ENCODE results near the gene AUTS2. TPM values are rescaled to one million over a fixed set of nuclear protein-coding genes. Genes with fewer than 3 reads are reported as not detected.

The AUTS2 gene
- total and polyA plus RNA-seq, 2 donors (not counting 1 experiment from before 2014, with no cell fraction given), result 0.60 to 9.1 TPM

- TF ChIP-seq, protein P1, sequence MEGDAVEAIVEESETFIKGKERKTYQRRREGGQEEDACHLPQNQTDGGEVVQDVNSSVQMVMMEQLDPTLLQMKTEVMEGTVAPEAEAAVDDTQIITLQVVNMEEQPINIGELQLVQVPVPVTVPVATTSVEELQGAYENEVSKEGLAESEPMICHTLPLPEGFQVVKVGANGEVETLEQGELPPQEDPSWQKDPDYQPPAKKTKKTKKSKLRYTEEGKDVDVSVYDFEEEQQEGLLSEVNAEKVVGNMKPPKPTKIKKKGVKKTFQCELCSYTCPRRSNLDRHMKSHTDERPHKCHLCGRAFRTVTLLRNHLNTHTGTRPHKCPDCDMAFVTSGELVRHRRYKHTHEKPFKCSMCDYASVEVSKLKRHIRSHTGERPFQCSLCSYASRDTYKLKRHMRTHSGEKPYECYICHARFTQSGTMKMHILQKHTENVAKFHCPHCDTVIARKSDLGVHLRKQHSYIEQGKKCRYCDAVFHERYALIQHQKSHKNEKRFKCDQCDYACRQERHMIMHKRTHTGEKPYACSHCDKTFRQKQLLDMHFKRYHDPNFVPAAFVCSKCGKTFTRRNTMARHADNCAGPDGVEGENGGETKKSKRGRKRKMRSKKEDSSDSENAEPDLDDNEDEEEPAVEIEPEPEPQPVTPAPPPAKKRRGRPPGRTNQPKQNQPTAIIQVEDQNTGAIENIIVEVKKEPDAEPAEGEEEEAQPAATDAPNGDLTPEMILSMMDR (conservative IDR thresholded peaks at IDR 0.05 in 1 of 2, IDR thresholded peaks at IDR 0.05 in 1 of 2; ENCODE audit: low read depth in 1 of 2, low read length in 2 of 2), result no peak
- no peak for TF ChIP-seq EZH2 (IDR thresholded peaks at IDR 0.05; ENCODE audit: low read length, missing control alignments)
- Histone ChIP-seq H3K79me2 (ENCODE audit: control insufficient read depth, insufficient read depth, low read length) (no peaks in the 10 kb centered on the region), H3K27me3 (ENCODE audit: control insufficient read depth, insufficient read depth, low read length) (no peaks in the 10 kb centered on the region), H3K27ac (ENCODE audit: insufficient read depth, low read length) (no peak overlapping the region), H3K4me2 (ENCODE audit: extremely low read depth, insufficient read depth, low read length) (no peak overlapping the region), H2AFZ (ENCODE audit: low read length) (no peak overlapping the region), H3K9ac (ENCODE audit: insufficient read depth, low read length) (no peak overlapping the region), H3K36me3 (ENCODE audit: control insufficient read depth, insufficient read depth, low read length) (no peaks in the 10 kb centered on the region), H3K9me3 (ENCODE audit: control insufficient read depth, insufficient read depth, low read depth, low read length) (no peaks in the 10 kb centered on the region), H3K4me1 (ENCODE audit: control insufficient read depth, extremely low read depth, insufficient read depth, low read length) (no peaks in the 10 kb centered on the region), H4K20me1 (ENCODE audit: control insufficient read depth, extremely low read depth, insufficient read depth, low read length) (no peaks in the 10 kb centered on the region), H3K4me3 (replicated peaks in 1 of 4; ENCODE audit: control extremely low read depth in 1 of 4, insufficient read depth in 1 of 4, low read depth in 3 of 4, low read length in 4 of 4) (no peak overlapping the region)
- DNase-seq (ENCODE audit: low read depth in 2 of 2), result no peak
These were observed 592.0 kb downstream of the AUTS2 start for GRCh38 chr7:70190281-70190680.

GRCh38 chr7:70193514-70193913, 595.2 kb downstream of the AUTS2 start:
- no peaks in the 10 kb centered on the region for H4K20me1 ChIP-seq (ENCODE audit: control insufficient read depth, extremely low read depth, insufficient read depth, low read length)
- H3K9me3 ChIP-seq (ENCODE audit: control insufficient read depth, insufficient read depth, low read depth, low read length), result no peaks in the 10 kb centered on the region
- H3K27me3 ChIP-seq (ENCODE audit: control insufficient read depth, insufficient read depth, low read length), result no peaks in the 10 kb centered on the region
- H3K36me3 ChIP-seq (ENCODE audit: control insufficient read depth, insufficient read depth, low read length), result no peaks in the 10 kb centered on the region
- no peak overlapping the region for H3K4me2 ChIP-seq (ENCODE audit: extremely low read depth, insufficient read depth, low read length)
- TF ChIP-seq EZH2 (IDR thresholded peaks at IDR 0.05; ENCODE audit: low read length, missing control alignments), result no peak
- TF ChIP-seq, protein P1 (conservative IDR thresholded peaks at IDR 0.05 in 1 of 2, IDR thresholded peaks at IDR 0.05 in 1 of 2; ENCODE audit: low read depth in 1 of 2, low read length in 2 of 2), result peak; percentile 16 to 28
- H3K4me3 ChIP-seq (replicated peaks in 1 of 4; ENCODE audit: control extremely low read depth in 1 of 4, insufficient read depth in 1 of 4, low read depth in 3 of 4, low read length in 4 of 4), result no peak overlapping the region
- no peak overlapping the region for H3K27ac ChIP-seq (ENCODE audit: insufficient read depth, low read length)
- H2AFZ ChIP-seq (ENCODE audit: low read length), result no peak overlapping the region
- peak; percentile 38 to 47 for DNase-seq (ENCODE audit: low read depth in 2 of 2)
- H3K79me2 ChIP-seq (ENCODE audit: control insufficient read depth, insufficient read depth, low read length), result no peaks in the 10 kb centered on the region
- no peaks in the 10 kb centered on the region for H3K4me1 ChIP-seq (ENCODE audit: control insufficient read depth, extremely low read depth, insufficient read depth, low read length)
- H3K9ac ChIP-seq (ENCODE audit: insufficient read depth, low read length), result no peak overlapping the region

GRCh38 chr7:70208236-70209063, 610.2 kb downstream of the AUTS2 start:
- Histone ChIP-seq H3K4me3 (replicated peaks in 1 of 4; ENCODE audit: control extremely low read depth in 1 of 4, insufficient read depth in 1 of 4, low read depth in 3 of 4, low read length in 4 of 4) (no peak overlapping the region), H3K36me3 (ENCODE audit: control insufficient read depth, insufficient read depth, low read length) (no peaks in the 10 kb centered on the region), H3K79me2 (ENCODE audit: control insufficient read depth, insufficient read depth, low read length) (no peaks in the 10 kb centered on the region), H2AFZ (ENCODE audit: low read length) (no peak overlapping the region), H3K4me1 (ENCODE audit: control insufficient read depth, extremely low read depth, insufficient read depth, low read length) (no peaks in the 10 kb centered on the region), H3K9ac (ENCODE audit: insufficient read depth, low read length) (no peak overlapping the region), H3K27me3 (ENCODE audit: control insufficient read depth, insufficient read depth, low read length) (no peaks in the 10 kb centered on the region), H3K27ac (ENCODE audit: insufficient read depth, low read length) (no peak overlapping the region), H3K4me2 (ENCODE audit: extremely low read depth, insufficient read depth, low read length) (no peak overlapping the region), H4K20me1 (ENCODE audit: control insufficient read depth, extremely low read depth, insufficient read depth, low read length) (no peaks in the 10 kb centered on the region), H3K9me3 (ENCODE audit: control insufficient read depth, insufficient read depth, low read depth, low read length) (no peaks in the 10 kb centered on the region)
- TF ChIP-seq, protein P1 (conservative IDR thresholded peaks at IDR 0.05 in 1 of 2, IDR thresholded peaks at IDR 0.05 in 1 of 2; ENCODE audit: low read depth in 1 of 2, low read length in 2 of 2), result no peak
- no peak for TF ChIP-seq EZH2 (IDR thresholded peaks at IDR 0.05; ENCODE audit: low read length, missing control alignments)
- peak in 1 of 2 donors; percentile 69 for DNase-seq (ENCODE audit: low read depth in 2 of 2)
